HG03432 (cell line): ENCODE results near the gene RAI1.

ENCODE experiments used
- ATAC-seq: cut with Tn5 transposase; IDR thresholded peaks from one replicate; pipeline ENCODE4 v1.9.1; 2021; ENCODE audit warnings: mild to moderate bottlenecking, moderate library complexity; ENCODE audit not compliant: unreplicated experiment

RAI1 gene

DNA sequence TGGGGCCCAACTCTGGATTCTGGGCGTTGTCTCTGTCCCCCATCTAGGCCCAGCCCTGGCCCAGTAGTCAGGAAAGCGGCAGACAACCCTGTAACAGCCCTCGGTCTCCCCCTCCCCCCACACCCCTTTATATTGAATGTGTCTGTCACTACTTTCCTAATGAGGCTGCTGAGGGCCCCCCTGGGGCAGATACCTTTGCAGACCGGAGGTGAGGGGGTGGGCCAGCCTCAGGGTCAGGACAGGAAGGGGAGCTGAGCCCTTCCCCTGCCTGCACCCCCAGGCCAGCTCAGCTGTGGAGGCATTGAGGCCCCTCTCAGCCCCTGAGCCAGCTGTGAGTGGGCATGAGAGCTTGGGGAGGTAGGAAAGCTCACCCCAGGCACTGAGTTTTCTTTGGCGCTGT is 17.1 kb downstream of the RAI1 start:
- ATAC-seq, result no peak

DNA sequence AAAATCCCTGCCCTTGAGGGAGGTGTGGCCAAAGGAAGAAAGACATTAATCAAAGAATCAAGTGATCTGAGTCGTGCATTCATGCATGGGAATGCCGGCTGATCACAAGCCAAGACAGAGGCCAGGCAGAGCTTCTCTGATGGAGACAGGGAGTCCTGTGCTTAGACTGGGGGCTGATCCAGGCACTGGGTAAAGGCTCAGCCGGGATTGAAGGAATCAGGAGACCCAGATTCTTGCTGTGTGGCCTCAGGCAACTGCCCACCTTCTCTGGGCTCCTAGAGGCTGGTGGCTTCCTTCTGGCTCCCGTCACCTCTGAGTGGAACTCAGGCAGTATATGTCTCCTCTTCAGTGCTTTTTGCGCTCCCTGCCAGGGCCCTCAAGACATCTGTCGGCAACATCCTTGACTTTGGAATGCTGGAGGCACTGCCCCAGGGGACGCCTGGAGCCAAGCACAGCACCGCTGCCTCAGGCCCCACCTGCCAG is 17.7 kb downstream of the RAI1 start:
- no peak for ATAC-seq

DNA sequence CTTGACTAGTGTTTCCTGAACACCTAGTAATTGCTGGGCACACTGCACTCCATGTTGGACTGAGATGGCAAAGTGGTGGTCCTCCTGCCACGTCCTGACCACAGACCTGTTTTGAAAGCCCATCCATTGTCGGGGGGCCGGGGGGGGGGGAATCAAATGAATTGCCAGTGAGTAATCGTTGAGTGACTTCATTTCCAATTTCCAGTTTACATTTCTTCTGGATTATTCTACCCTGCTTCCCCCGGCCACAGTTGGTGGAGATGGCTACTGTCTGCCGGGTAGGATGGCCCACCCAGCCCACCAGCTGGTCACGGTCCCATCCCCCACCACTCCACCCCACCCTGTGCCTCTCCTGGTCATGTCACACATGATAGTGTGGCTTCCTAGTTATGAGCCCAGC is 18.2 kb downstream of the RAI1 start:
- no peak for ATAC-seq

DNA sequence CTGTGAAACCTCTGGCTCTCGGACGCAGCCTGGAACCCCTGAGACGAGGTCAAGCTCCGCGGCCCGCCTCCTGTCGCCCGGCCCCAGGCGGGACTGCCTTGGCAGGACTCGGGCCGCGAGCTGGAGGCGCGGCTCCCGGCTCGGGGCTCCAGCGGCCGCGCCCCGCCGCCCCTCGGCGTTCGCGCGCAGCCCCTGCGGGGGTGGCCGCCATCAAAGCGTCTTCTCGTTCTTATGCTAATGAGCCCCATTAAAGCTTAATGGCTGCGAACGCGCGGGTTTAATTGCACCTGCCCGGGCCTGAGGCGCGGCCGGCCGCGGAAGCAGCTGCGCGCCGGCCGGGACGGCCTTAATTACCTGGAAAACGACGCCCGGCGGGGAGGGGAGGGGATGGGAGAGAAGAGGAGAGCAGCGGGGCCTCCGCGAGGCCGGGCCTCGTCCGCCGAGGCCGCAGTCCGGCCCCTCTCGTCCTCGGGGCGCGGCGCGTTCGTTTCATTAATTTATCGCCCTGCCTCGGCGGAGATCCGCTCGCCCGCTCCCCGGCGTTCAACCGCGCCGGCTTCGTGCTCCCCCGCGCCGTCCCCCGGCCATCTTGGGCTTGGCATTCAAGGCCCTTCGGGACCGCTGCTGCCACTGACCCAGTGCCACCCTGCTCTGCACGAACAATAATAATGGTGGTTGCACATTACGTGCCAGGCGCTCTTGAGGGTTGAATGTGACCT is 19.2 kb downstream of the RAI1 start:
- no peak for ATAC-seq

DNA sequence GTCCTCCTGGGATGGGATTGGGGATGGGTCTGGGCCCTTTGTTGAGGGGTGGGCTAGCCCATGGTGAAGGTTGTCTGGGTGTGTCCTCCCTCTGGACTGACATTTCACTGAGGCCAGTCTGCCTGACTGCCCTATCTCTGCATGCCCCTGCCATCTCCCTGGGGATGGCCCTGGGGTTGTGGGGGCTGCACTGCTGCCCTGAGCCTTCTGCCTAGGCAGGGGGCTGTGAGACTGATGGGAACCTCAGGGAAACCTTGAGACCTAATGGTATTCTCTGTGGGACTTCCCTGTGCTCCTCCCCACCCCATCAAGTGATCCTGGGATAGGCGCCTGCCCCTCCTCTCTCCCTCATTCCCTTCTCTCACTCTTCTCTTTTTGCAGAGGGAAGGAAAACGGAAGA is 19.9 kb downstream of the RAI1 start:
- no peak for ATAC-seq

DNA sequence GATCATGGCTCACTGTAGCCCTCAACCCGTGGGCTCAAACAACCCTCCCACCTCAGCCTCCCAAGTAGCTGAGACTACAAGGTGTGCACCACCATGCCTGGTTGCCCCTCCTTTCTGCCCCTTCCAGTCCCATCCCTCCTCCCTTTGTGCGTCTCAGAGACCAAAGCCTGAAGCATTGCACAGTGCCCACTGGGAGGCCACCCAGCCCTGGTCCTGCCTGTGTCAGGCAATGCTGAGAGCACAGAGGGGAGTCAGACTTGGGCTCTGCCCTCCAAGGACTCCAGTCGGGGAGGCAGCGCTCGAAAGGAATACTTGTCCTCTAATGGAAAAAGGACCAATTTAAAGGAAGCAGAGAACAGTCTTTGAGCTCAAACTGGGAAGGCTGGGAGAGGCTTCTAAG is 20.4 kb downstream of the RAI1 start:
- no peak for ATAC-seq

DNA sequence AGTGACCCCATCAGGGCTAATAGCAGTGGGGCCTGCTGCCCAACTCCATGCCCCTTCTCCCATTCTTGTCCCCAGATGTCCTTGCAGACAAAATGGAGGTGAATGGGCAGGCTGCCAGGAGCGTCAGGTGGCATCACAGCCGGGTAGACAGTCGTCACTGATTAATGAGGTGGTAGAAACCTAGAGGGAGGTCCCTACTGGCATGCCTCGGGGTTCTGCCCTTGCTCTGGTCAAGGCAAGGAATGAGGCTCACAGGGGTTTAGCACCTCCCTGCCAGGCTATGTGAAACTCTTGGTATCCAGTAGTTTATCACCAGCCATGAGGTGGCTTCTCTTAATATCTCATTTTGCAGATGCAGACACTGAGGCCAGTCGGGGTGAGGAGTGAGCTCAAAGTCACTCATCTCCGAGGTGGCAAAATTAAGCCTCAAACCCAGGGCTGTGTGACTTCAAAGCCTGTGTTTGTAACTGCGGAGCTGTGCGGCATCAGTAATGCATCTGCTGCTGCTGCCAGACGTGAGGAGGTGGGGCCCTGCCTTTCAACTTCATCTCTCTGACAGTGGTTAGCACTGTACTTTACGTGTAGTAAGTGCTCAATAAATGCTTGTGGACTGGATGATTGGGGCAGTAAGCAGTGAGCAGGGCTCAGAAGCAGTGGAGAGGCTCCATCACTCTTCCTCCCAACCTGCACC is 21.3 kb downstream of the RAI1 start:
- no peak for ATAC-seq

DNA sequence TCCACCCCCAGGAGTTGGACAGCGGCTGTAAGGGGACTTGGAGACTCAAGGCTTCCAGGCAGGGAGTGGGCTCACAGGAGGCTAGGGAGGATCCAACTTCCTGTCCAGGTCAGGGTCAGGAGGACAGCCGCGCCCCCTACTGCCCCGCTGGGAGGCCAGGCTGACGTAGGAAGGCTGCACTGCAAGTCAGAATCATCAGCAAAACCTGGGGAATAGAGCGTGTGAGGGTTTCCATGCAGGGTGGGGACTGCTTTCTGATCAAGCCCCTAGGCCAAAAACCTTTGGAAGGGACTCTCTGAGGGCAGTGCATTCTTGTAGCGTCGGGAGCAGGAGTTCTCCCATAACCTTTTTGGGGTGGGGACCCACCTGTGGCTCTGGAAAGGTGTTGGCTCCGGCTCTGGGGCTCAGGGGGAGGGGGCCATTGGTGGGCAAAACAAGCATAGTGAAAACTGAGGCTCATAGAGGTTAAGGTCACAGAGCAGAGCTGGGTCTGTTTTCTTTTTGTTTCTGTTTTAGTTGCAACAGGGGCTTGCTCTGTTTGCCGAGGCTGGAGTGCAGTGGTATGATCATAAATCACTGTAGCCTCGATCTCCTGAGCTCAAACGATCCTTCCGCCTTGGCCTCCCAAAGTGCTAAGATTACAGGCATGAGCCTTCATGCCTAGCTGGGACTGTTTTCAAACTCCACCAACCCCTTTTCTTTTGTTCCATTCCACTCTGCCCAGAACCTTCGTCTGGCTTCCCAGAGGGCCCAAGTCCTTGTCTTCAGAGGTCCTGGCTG is 22.1 kb downstream of the RAI1 start:
- no peak for ATAC-seq

DNA sequence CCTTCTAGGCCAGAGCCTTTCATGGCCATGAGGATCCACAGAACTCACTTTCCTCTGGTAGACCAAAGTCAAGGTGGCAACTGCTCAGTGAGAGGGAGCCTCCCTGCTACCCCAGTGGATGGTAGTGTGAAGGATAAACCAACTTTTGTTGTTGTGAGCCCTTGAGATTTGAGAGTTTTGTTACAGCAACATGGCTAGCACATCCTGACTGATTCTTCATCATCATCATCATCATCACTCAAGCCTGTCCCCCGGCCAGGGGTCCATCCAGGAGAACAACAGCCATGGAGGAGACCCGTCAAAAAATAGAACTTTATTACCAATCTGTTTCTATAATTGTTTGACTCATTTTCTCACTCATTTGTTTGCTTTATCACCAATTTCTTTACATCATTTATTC is 23.7 kb downstream of the RAI1 start:
- no peak for ATAC-seq

DNA sequence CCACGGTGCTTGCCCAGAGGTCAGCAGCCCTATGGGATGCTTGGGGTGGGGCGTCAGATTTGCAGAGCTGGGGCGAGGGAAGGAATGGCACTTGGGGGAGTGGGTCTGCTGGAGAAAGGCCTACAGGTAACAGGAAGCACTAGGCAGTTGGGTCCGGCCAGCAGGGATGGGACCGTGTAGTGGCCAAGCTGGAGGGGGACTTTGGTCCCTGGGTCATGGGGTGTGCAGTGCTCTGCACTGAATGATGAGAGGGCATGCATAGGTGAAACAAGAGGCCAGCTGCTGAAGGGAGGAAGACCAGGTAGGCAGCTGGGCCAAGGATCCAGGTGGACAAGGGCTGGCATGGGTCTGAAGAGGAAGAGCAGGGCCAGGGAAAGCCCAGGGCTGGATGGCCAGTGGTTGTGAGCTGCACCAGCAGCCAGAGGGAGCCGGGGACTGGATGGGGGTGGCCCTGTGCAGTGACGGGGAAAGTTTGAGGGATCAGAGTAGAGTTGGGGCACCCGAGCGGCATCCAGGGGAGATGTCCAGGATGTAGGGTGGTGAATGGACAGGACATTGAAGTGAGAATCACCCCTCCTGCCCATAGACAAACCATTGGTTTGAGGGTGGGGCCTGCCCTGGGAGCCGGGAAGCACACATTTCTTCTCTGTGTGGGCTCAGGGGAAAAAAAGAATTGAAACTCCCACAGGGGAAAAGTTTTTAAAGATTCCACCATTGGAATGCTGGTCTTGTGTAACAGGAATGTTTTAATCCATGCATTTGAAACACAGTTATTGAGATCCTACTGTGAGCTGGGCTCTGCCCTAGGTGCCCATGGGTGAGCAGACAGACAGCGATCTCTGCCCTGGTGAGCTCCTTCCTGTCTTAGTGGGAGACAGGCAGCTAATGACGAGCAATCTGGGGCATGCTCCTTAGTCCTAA is 25.1 kb downstream of the RAI1 start:
- ATAC-seq, result no peak

DNA sequence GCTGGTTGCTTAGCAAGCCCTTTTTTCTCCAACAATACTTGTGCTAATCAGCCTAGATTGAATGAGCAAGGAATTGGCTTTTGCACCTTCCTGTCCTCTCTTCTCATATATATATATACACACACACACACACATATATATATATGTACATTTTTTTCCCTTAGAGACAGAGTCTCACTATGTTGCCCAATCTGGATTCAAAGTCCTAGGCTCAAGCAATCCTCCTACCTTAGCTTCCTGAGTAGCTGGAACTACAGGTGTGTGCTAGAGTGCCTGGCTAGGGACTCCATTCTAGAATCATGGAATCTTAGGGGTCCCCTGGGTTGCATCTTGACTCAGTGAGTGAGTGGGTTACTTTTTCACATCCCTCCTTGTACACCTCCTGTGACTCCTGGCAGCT is 27.0 kb downstream of the RAI1 start:
- no peak for ATAC-seq

DNA sequence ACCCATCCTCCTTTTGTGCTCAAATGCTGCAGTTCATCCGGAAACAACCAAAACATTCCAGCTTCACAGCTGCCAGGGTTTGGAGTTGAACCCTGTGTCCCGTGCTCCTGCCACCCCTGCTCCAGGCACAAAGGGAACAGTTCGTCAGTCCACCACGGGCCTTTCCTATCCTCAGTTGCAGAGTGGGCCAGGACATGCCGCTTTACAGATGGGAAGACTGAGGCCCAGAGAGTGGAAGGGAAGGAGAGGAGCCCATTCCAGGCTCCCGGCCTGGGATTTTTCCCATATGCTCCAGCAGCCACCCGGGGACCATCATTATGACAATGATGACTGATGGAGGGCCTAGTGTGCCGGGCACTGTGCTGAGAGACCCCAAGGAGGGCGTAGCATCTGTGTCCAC is 27.6 kb downstream of the RAI1 start:
- ATAC-seq, result no peak

DNA sequence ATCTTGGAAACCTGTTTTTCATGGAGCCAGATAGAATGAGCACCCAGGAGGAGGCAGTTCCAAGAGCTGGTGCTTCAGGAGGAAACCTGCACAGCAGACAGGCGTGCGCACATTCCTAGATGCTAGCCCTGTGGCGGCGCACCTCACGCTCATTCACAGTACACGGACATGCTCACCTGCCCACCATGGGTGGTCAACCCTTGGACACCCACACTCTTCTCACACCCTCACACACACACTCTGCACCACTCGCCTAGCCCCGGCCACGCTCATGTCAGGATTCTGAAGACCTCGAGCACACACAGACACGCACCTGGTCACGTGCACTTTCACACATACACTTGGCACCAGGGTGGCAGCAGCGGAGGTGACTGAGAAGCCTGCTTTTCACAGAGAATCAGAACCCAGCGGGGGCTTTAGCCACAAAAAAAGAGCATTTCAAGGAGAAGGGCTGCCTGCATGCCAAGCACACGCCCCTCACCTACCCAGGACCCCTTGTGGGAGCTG is 28.6 kb downstream of the RAI1 start:
- no peak for ATAC-seq

DNA sequence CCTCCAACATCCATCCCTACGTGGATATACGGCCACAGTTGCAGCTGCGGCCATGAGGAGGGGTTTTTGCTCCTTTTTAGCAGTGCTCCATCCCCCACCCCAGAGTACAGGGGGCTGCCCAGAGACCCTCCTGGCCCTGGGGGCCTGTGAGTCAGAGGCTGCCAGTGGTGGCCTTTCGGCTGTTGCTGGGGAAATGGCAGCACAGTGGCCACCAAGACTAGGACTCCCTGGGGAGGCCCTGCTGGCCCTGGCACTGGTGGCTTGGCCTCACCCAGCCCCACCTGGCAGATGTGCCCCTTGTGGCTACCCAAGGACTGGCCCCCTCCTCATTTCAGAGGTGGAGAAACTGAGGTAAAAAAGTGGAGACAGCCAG is 29.1 kb downstream of the RAI1 start:
- ATAC-seq, result no peak

DNA sequence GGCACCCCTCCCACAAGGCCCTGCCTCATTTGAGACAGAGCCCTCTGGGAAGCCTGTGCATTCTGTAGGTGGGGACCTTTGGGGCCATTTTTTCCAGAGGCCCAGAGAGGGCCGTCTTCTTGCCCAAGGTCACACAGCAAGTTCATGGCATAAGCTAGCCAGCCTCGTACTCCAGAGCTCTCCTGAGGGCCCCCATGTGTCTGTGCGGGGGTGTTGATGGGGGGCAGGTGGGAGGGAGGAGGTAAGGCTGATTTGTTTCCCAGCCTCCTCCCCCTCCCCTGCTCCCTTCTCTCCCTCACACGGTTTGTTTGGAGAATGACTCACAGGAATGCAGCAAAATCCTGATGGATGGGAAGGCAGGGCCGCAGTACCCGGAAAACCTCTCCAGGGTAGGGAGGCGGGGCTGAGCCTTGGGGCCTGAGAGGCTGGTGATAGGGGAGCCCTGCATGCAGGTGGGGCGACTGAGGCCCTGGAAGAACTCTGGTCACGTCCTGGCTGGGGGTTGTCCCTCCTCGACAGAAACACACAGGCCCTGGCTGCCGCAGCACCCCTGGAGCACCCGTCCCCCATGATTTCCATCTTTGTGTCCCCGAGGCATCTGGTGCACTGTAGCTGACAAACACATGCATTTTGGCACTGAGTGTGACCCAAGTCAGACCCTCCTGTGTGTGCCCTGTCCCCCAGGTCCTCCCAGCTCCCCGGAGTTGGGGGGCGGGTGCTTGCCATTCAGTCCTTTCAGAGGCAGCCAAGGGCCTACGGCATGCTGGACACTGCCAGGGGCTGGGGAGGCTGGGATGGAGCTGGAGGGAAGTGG is 29.7 kb downstream of the RAI1 start:
- no peak for ATAC-seq

DNA sequence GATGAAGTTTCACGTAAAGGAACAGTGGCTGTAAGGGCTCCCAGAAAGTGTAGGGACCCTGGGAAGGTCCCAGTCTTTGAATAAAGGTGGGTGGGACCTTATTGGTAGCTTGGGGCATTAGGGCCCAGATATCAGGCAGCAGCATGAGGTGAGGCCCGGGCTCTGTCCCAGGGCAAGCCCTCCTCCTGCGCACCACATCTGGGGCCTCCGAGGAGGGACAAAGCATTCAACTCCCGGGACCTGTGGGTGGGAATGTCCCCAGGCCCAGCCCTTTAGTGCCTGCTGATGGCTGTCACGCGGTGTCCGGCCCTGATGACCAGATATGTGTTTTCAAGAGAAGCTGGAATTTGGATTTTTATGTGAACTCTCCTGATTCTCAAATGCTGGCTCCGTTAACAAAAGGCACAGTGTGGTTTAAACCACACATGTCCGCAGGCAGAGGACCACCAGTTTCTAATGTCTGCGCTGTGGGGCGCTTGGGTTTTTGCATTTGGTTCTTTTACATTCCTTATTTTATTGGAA is 30.4 kb downstream of the RAI1 start:
- ATAC-seq, result no peak

DNA sequence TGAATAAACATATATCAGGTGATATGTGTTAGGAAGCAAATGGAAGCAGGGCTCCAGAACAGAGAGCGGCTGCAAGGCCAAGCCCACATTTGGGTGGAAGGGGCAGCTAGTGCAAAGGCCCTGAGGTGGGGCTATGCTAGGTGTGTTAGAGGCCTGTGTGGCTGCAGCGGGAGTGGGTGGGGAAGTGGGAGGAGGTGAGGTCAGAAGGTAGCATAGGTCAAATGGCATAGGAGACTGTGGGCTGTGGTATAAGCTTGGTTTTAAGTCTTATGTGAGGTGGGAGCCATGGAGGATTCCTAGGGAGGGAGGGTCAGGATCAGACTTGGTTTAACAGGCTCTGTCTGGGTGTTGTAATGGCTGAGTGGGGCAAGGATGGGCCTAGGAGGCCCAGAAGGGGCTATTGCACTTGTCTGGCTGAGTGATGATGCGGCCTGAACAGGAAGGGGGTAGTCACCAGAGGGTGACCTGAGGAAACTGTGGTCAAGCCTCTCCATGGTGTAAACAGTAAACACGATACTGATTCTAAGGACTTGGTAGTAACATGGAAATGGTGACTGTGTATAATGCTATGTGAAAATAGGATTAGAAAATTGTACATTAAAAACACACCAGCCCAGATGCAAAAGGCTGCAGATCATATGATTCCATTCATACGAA is 31.1 kb downstream of the RAI1 start:
- peak; percentile 77 for ATAC-seq

DNA sequence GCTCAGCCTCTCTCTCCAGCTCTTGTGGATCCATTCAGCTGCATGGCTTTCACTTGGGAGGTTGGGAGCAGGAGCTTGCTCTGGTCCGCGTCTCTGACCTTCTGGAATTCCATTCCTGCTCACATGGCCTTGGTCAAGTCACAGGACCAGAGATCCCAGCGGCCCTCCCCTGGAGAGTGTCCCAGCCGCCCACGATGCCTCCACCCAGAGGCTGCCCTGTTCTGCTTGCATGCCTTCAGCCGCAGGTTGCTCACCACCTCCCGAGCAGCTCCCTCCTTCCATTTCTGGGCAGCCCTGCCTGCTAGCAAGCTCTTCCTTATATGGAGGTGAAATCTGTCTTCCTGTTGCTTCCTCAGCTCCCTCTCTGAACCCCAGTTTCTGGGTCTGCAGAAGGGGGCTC is 32.6 kb downstream of the RAI1 start:
- ATAC-seq, result no peak

DNA sequence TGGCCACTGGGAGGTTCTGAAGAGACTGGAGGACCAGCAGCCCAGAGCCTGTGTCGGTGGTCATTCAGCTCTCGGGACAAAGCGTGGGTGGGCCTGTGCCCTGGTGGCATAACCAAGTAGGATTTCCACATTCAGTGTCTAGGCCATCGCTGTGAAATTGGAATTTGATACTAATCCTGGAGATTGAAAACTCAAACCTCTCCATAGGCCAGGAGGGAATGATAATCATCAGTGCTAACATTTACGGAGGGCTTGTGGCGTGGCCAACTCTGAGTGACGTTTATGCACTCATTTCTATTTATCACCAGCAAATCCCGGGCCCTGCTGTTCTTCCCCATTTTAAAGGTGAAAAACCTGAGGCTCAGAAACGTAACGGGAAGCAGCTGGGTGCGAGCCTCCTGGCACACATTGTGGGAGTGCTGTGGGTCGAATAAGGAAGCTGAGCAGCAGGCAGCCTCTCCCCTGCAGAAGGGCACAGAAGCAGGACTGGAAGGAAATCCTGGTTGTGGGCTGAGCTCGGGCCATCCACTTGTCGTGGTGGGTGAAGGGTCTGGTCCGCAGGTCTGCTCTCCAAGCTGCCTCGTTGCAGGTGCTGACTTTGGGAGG is 33.1 kb downstream of the RAI1 start:
- no peak for ATAC-seq
